ENCODE results near the gene NF1.
"Not testable (repeated sequence)": the region's sequence is repeated elsewhere in the genome, so short reads cannot be mapped to it uniquely, and the experiment has no call there.

The NF1 gene

GRCh38 chr17:31113368-31113767 lies 18.6 kb downstream of the NF1 start:
- not testable (repeated sequence) for H3K27ac ChIP-seq (ENCODE audit: low read depth, low read length); H3K9me3 ChIP-seq (ENCODE audit: low read length); H3K4me3 ChIP-seq (ENCODE audit: low read depth in 1 of 2, low read length in 2 of 2)

GRCh38 chr17:31113939-31114338 lies 19.2 kb downstream of the NF1 start:
- no peak overlapping the region for H3K4me3 ChIP-seq (ENCODE audit: low read depth in 1 of 2, low read length in 2 of 2)
- no peaks in the 10 kb centered on the region for H3K27me3 ChIP-seq (ENCODE audit: control insufficient read depth in 1 of 2, insufficient read depth in 2 of 2, low read length in 2 of 2)

More at GRCh38 chr17:31113368-31113767, 18.6 kb downstream of the NF1 start:
- not testable (repeated sequence) for H3K4me1 ChIP-seq (ENCODE audit: insufficient read depth, low read length); H3K36me3 ChIP-seq (ENCODE audit: insufficient read depth, low read length); H3K27me3 ChIP-seq (ENCODE audit: control insufficient read depth in 1 of 2, insufficient read depth in 2 of 2, low read length in 2 of 2); H3K9ac ChIP-seq (ENCODE audit: low read length)

GRCh38 chr17:31114956-31115555 lies 20.3 kb downstream of the NF1 start:
- no peak overlapping the region for H3K9ac ChIP-seq (ENCODE audit: low read length)
- no peak overlapping the region for H3K4me3 ChIP-seq (ENCODE audit: low read depth in 1 of 2, low read length in 2 of 2)
- no peaks in the 10 kb centered on the region for H3K27me3 ChIP-seq (ENCODE audit: control insufficient read depth in 1 of 2, insufficient read depth in 2 of 2, low read length in 2 of 2)

More at GRCh38 chr17:31113939-31114338, 19.2 kb downstream of the NF1 start:
- no peaks in the 10 kb centered on the region for H3K36me3 ChIP-seq (ENCODE audit: insufficient read depth, low read length)
- H3K27ac ChIP-seq (ENCODE audit: low read depth, low read length) = no peak overlapping the region
- no peaks in the 10 kb centered on the region for H3K9me3 ChIP-seq (ENCODE audit: low read length)
- no peak overlapping the region for H3K9ac ChIP-seq (ENCODE audit: low read length)
- H3K4me1 ChIP-seq (ENCODE audit: insufficient read depth, low read length) = no peaks in the 10 kb centered on the region

GRCh38 chr17:31116167-31116566 lies 21.4 kb downstream of the NF1 start:
- no peaks in the 10 kb centered on the region for H3K4me1 ChIP-seq (ENCODE audit: insufficient read depth, low read length)
- H3K9me3 ChIP-seq (ENCODE audit: low read length) = no peaks in the 10 kb centered on the region
- H3K36me3 ChIP-seq (ENCODE audit: insufficient read depth, low read length) = no peaks in the 10 kb centered on the region
- no peaks in the 10 kb centered on the region for H3K27me3 ChIP-seq (ENCODE audit: control insufficient read depth in 1 of 2, insufficient read depth in 2 of 2, low read length in 2 of 2)
- H3K27ac ChIP-seq (ENCODE audit: low read depth, low read length) = no peak overlapping the region
- no peak overlapping the region for H3K9ac ChIP-seq (ENCODE audit: low read length)
- H3K4me3 ChIP-seq (ENCODE audit: low read depth in 1 of 2, low read length in 2 of 2) = no peak overlapping the region

More at GRCh38 chr17:31114956-31115555, 20.3 kb downstream of the NF1 start:
- no peaks in the 10 kb centered on the region for H3K9me3 ChIP-seq (ENCODE audit: low read length)
- no peak overlapping the region for H3K27ac ChIP-seq (ENCODE audit: low read depth, low read length)
- no peaks in the 10 kb centered on the region for H3K4me1 ChIP-seq (ENCODE audit: insufficient read depth, low read length)
- no peaks in the 10 kb centered on the region for H3K36me3 ChIP-seq (ENCODE audit: insufficient read depth, low read length)

GRCh38 chr17:31122746-31123145 lies 28.0 kb downstream of the NF1 start:
- H3K9me3 ChIP-seq (ENCODE audit: low read length) = no peaks in the 10 kb centered on the region
- H3K4me1 ChIP-seq (ENCODE audit: insufficient read depth, low read length) = no peaks in the 10 kb centered on the region
- H3K27ac ChIP-seq (ENCODE audit: low read depth, low read length) = no peak overlapping the region
- H3K9ac ChIP-seq (ENCODE audit: low read length) = no peak overlapping the region
- no peaks in the 10 kb centered on the region for H3K27me3 ChIP-seq (ENCODE audit: control insufficient read depth in 1 of 2, insufficient read depth in 2 of 2, low read length in 2 of 2)
- no peak overlapping the region for H3K4me3 ChIP-seq (ENCODE audit: low read depth in 1 of 2, low read length in 2 of 2)
- no peaks in the 10 kb centered on the region for H3K36me3 ChIP-seq (ENCODE audit: insufficient read depth, low read length)

- H3K27ac ChIP-seq (ENCODE audit: low read depth, low read length) = no peak overlapping the region
- H3K4me3 ChIP-seq (ENCODE audit: low read depth in 1 of 2, low read length in 2 of 2) = no peak overlapping the region
- no peaks in the 10 kb centered on the region for H3K36me3 ChIP-seq (ENCODE audit: insufficient read depth, low read length)
- no peaks in the 10 kb centered on the region for H3K4me1 ChIP-seq (ENCODE audit: insufficient read depth, low read length)
- H3K9ac ChIP-seq (ENCODE audit: low read length) = no peak overlapping the region
- H3K27me3 ChIP-seq (ENCODE audit: control insufficient read depth in 1 of 2, insufficient read depth in 2 of 2, low read length in 2 of 2) = no peaks in the 10 kb centered on the region
- no peaks in the 10 kb centered on the region for H3K9me3 ChIP-seq (ENCODE audit: low read length)
Observed at GRCh38 chr17:31126318-31126717, 31.5 kb downstream of the NF1 start.

GRCh38 chr17:31128241-31128640 lies 33.5 kb downstream of the NF1 start:
- Histone ChIP-seq H3K27me3 (ENCODE audit: control insufficient read depth in 1 of 2, insufficient read depth in 2 of 2, low read length in 2 of 2) (no peaks in the 10 kb centered on the region), H3K27ac (ENCODE audit: low read depth, low read length) (no peak overlapping the region), H3K9ac (ENCODE audit: low read length) (no peak overlapping the region), H3K9me3 (ENCODE audit: low read length) (no peaks in the 10 kb centered on the region), H3K4me1 (ENCODE audit: insufficient read depth, low read length) (no peaks in the 10 kb centered on the region), H3K4me3 (ENCODE audit: low read depth in 1 of 2, low read length in 2 of 2) (no peak overlapping the region), H3K36me3 (ENCODE audit: insufficient read depth, low read length) (no peaks in the 10 kb centered on the region)

- Histone ChIP-seq H3K27ac (ENCODE audit: low read depth, low read length) (no peak overlapping the region), H3K27me3 (ENCODE audit: control insufficient read depth in 1 of 2, insufficient read depth in 2 of 2, low read length in 2 of 2) (no peaks in the 10 kb centered on the region), H3K9ac (ENCODE audit: low read length) (no peak overlapping the region), H3K4me1 (ENCODE audit: insufficient read depth, low read length) (no peaks in the 10 kb centered on the region), H3K9me3 (ENCODE audit: low read length) (no peaks in the 10 kb centered on the region), H3K36me3 (ENCODE audit: insufficient read depth, low read length) (no peaks in the 10 kb centered on the region), H3K4me3 (ENCODE audit: low read depth in 1 of 2, low read length in 2 of 2) (no peak overlapping the region)
Observed at GRCh38 chr17:31130286-31131224, 35.8 kb downstream of the NF1 start.

GRCh38 chr17:31131299-31131698 lies 36.5 kb downstream of the NF1 start:
- Histone ChIP-seq H3K4me3 (ENCODE audit: low read depth in 1 of 2, low read length in 2 of 2) (no peak overlapping the region), H3K27me3 (ENCODE audit: control insufficient read depth in 1 of 2, insufficient read depth in 2 of 2, low read length in 2 of 2) (no peaks in the 10 kb centered on the region), H3K36me3 (ENCODE audit: insufficient read depth, low read length) (no peaks in the 10 kb centered on the region), H3K9ac (ENCODE audit: low read length) (no peak overlapping the region), H3K4me1 (ENCODE audit: insufficient read depth, low read length) (no peaks in the 10 kb centered on the region), H3K9me3 (ENCODE audit: low read length) (no peaks in the 10 kb centered on the region), H3K27ac (ENCODE audit: low read depth, low read length) (no peak overlapping the region)

GRCh38 chr17:31132977-31133376 lies 38.2 kb downstream of the NF1 start:
- no peaks in the 10 kb centered on the region for H3K9me3 ChIP-seq (ENCODE audit: low read length)
- H3K27ac ChIP-seq (ENCODE audit: low read depth, low read length) = no peak overlapping the region
- no peaks in the 10 kb centered on the region for H3K27me3 ChIP-seq (ENCODE audit: control insufficient read depth in 1 of 2, insufficient read depth in 2 of 2, low read length in 2 of 2)
- H3K9ac ChIP-seq (ENCODE audit: low read length) = no peak overlapping the region
- no peaks in the 10 kb centered on the region for H3K4me1 ChIP-seq (ENCODE audit: insufficient read depth, low read length)
- no peaks in the 10 kb centered on the region for H3K36me3 ChIP-seq (ENCODE audit: insufficient read depth, low read length)
- H3K4me3 ChIP-seq (ENCODE audit: low read depth in 1 of 2, low read length in 2 of 2) = no peak overlapping the region

GRCh38 chr17:31134576-31134975 lies 39.8 kb downstream of the NF1 start:
- no peaks in the 10 kb centered on the region for H3K4me1 ChIP-seq (ENCODE audit: insufficient read depth, low read length)
- no peak overlapping the region for H3K9ac ChIP-seq (ENCODE audit: low read length)
- no peak overlapping the region for H3K4me3 ChIP-seq (ENCODE audit: low read depth in 1 of 2, low read length in 2 of 2)
- H3K36me3 ChIP-seq (ENCODE audit: insufficient read depth, low read length) = no peaks in the 10 kb centered on the region
- no peaks in the 10 kb centered on the region for H3K9me3 ChIP-seq (ENCODE audit: low read length)
- H3K27me3 ChIP-seq (ENCODE audit: control insufficient read depth in 1 of 2, insufficient read depth in 2 of 2, low read length in 2 of 2) = no peaks in the 10 kb centered on the region
- H3K27ac ChIP-seq (ENCODE audit: low read depth, low read length) = no peak overlapping the region
